Liver (tissue), 9 donors: ENCODE data around the gene CFAP100. TPM values are rescaled to one million over a fixed set of nuclear protein-coding genes. Genes with fewer than 3 reads are reported as not detected.
A peak's percentile ranks its signal among the peaks of the same experiment; 100 is the strongest.

ENCODE experiments used
- DNase-seq: peaks from one replicate; pipeline ENCODE4 v3.0.0-alpha.2; 2017; ENCODE audit warnings: low spot score
- H3K27ac ChIP-seq, 2 donors: one replicate each; pipeline ENCODE4 v1.7.0; 2013; ENCODE audit warnings: inconsistent platforms in 2 of 2, low read length in 2 of 2, control low read depth in 1 of 2, low read depth in 1 of 2, mild to moderate bottlenecking in 1 of 2
- H3K27me3 ChIP-seq, 4 donors: one replicate each; pipeline versions ENCODE4 v1.6.1 to v1.7.0; 2013; ENCODE audit warnings: low read length in 3 of 4, inconsistent platforms in 1 of 4, mild to moderate bottlenecking in 1 of 4, moderate library complexity in 1 of 4; ENCODE audit not compliant: control insufficient read depth in 4 of 4, insufficient read depth in 4 of 4
- H3K36me3 ChIP-seq, 4 donors: one replicate each; pipeline versions ENCODE4 v1.6.1 to v1.7.0; 2013; ENCODE audit warnings: low read length in 3 of 4, mild to moderate bottlenecking in 3 of 4, low read depth in 1 of 4, moderate library complexity in 1 of 4; ENCODE audit not compliant: control insufficient read depth in 4 of 4, insufficient read depth in 3 of 4
- H3K4me1 ChIP-seq, 4 donors: one replicate each; pipeline versions ENCODE4 v1.6.1 to v1.7.0; 2013; ENCODE audit warnings: low read length in 3 of 4, mild to moderate bottlenecking in 3 of 4, moderate library complexity in 1 of 4; ENCODE audit not compliant: control insufficient read depth in 4 of 4, insufficient read depth in 4 of 4
- H3K4me3 ChIP-seq, 3 donors: one replicate each; pipeline versions ENCODE4 v1.6.1 to v1.7.0; 2013; ENCODE audit warnings: low read length in 3 of 3, control low read depth in 1 of 3, low read depth in 1 of 3, mild to moderate bottlenecking in 1 of 3
- H3K9ac ChIP-seq, 2 donors: one replicate each; pipeline ENCODE4 v1.7.0; 2013; ENCODE audit warnings: low read length in 2 of 2, mild to moderate bottlenecking in 2 of 2, moderate library complexity in 2 of 2, control low read depth in 1 of 2, low read depth in 1 of 2
- H3K9me3 ChIP-seq, 4 donors: one replicate each; pipeline versions ENCODE4 v1.6.1 to v1.7.0; 2013; ENCODE audit warnings: low read length in 3 of 4; ENCODE audit not compliant: control insufficient read depth in 4 of 4
- ATF3 ChIP-seq: IDR thresholded peaks from 2 replicates; pipeline ENCODE4 v1.6.1; 2016; ENCODE audit warnings: antibody characterized with exemption
- CTCF ChIP-seq: fragments of 150-350 bp; IDR thresholded peaks from 2 replicates; pipeline ENCODE4 v1.5.1; 2017; ENCODE audit warnings: improper control_type of control experiment, low read depth, low read length; ENCODE audit not compliant: missing input control
- FOXA2 ChIP-seq: IDR thresholded peaks from 2 replicates; pipeline ENCODE4 v1.6.1; 2016; ENCODE audit warnings: antibody characterized with exemption
- HNF4A ChIP-seq, 2 donors: conservative IDR thresholded peaks; 2 replicates each; pipeline ENCODE4 v1.6.1; 2016; ENCODE audit warnings: antibody characterized with exemption in 2 of 2, mild to moderate bottlenecking in 2 of 2
- MAX ChIP-seq: IDR thresholded peaks from 2 replicates; pipeline ENCODE4 v1.6.1; 2016; ENCODE audit warnings: antibody characterized with exemption
- RAD21 ChIP-seq, 2 donors: IDR thresholded peaks; 2 replicates each; pipeline ENCODE4 v1.6.1; 2016; ENCODE audit warnings: antibody characterized with exemption in 2 of 2, mild to moderate bottlenecking in 2 of 2
- REST ChIP-seq: IDR thresholded peaks from 2 replicates; pipeline ENCODE4 v1.6.1; 2016; ENCODE audit warnings: antibody characterized with exemption, mild to moderate bottlenecking
- RXRA ChIP-seq, 2 donors: IDR thresholded peaks; 2 replicates each; pipeline ENCODE4 v1.6.1; 2017 to 2018; ENCODE audit warnings: antibody characterized with exemption in 2 of 2, mild to moderate bottlenecking in 1 of 2
- SP1 ChIP-seq: IDR thresholded peaks from 2 replicates; pipeline ENCODE4 v1.6.1; 2018; ENCODE audit warnings: antibody characterized with exemption, mild to moderate bottlenecking
- ZBTB33 ChIP-seq: IDR thresholded peaks from 2 replicates; pipeline ENCODE4 v1.6.1; 2016; ENCODE audit warnings: antibody characterized with exemption
- WGBS: extraction: QIAGEN DNeasy Blood & Tissue Kit; methylation state at CpG from one replicate; pipeline ENCODE4 v1.1.7; 2013; 5-methylcytosine and 5-hydroxymethylcytosine counted together
- polyA plus RNA-seq, 2 donors: library from polyadenylated mRNA; stranded (reverse) in 1 of 2; unstranded in 1 of 2; fragments of 200-250 nt in 1 of 2; fragments of >200 nt in 1 of 2; fragmentation: Nextera tagmentation in 1 of 2; extraction: Ambion mirVana in 1 of 2; gene quantifications; one replicate each; pipeline versions ENCODE4 v1.2.1 to v1.2.3, GENCODE V29; 2013 to 2015
- total RNA-seq, 2 donors: library from RNA; depleted of rRNA; stranded (reverse); fragments of >200 nt; gene quantifications; one replicate each; pipeline ENCODE4 v1.2.3, GENCODE V29; 2014
- donor health status: healthy.
- donor health status: healthy.
- donor health status: healthy.
- donor health status: healthy.
- donor health status: healthy.

Gene CFAP100
- total and polyA plus RNA-seq, 4 donors = not detected

GRCh38 chr3:126345641-126346460 is 48.9 kb upstream of the CFAP100 start:
- peak overlapping the region in 1 of 2 donors; percentile 22 for H3K27ac ChIP-seq
- peak; percentile 33 for DNase-seq
- H3K27me3 ChIP-seq = no peaks in the 10 kb centered on the region
- H3K9ac ChIP-seq = no peak overlapping the region
- TF ChIP-seq SP1 (no peak), ATF3 (no peak), RXRA (IDR thresholded peaks at IDR 0.05) (no peak), RAD21 (IDR thresholded peaks at IDR 0.05) (no peak), MAX (no peak), FOXA2 (no peak), HNF4A (conservative IDR thresholded peaks at IDR 0.05) (peak in 1 of 2 donors; percentile 4)
- WGBS = 90% methylated on average over 5 of the region's 5 CpGs
- peaks cover 4 to 15% (median 12%) of the 10 kb centered on the region in 4 donors for H3K36me3 ChIP-seq
- H3K9me3 ChIP-seq = no peaks in the 10 kb centered on the region
- H3K4me1 ChIP-seq = peaks cover 26 to 98% (median 79%) of the 10 kb centered on the region in 4 donors
- no peak overlapping the region for H3K4me3 ChIP-seq

- 87% methylated on average over 2 of the region's 2 CpGs for WGBS
- Histone ChIP-seq H3K9me3 (no peaks in the 10 kb centered on the region), H3K36me3 (peaks cover 4 to 15% (median 12%) of the 10 kb centered on the region in 4 donors), H3K27me3 (no peaks in the 10 kb centered on the region), H3K4me3 (no peak overlapping the region), H3K4me1 (peaks cover 23 to 98% (median 80%) of the 10 kb centered on the region in 4 donors), H3K27ac (peak overlapping the region; percentile 15 to 22), H3K9ac (no peak overlapping the region)
- TF ChIP-seq CTCF = no peak
- peak; percentile 28 for DNase-seq
Observed at GRCh38 chr3:126346466-126346865, 48.2 kb upstream of the CFAP100 start.

- TF ChIP-seq ZBTB33 = no peak
- no peak for TF ChIP-seq REST
- Histone ChIP-seq H3K9ac (no peak overlapping the region), H3K27me3 (no peaks in the 10 kb centered on the region), H3K9me3 (no peaks in the 10 kb centered on the region), H3K4me1 (peaks cover 20 to 97% (median 74%) of the 10 kb centered on the region in 4 donors), H3K36me3 (peaks cover 4 to 19% (median 12%) of the 10 kb centered on the region in 4 donors), H3K4me3 (no peak overlapping the region), H3K27ac (peak overlapping the region in 1 of 2 donors; percentile 27)
- WGBS = 70% methylated on average over 8 of the region's 8 CpGs
- DNase-seq = no peak
Observed at GRCh38 chr3:126347543-126348161, 47.1 kb upstream of the CFAP100 start.
